HEK293 (cell line): Measurements from ENCODE around the gene CPNE4.

Experiments
- CTCF ChIA-PET: fragments of 350-600 bp; formaldehyde crosslinking; extraction: SDS; loops from one replicate; lab custom pipeline; 2021; ENCODE audit warnings: antibody characterized with exemption; lab: Yijun Ruan, JAX
- POLR2A ChIA-PET: fragments of 300-600 bp; formaldehyde crosslinking; extraction: SDS; loops from one replicate; lab custom pipeline; 2020; ENCODE audit warnings: antibody characterized with exemption, inconsistent platforms; lab: Yijun Ruan, JAX
- H3K27ac ChIP-seq: fragments of 200-500 bp; sonication (Bioruptor generic); 2 replicates; pipeline ENCODE4 v1.5.1; 2014; ENCODE audit warnings: low read depth, low read length, control low read depth, inconsistent platforms; ENCODE audit errors: extremely low read depth
- H3K36me3 ChIP-seq, 2 experiments: fragments of 200-500 bp in 1 of 2; sonication (Bioruptor generic) in 1 of 2; 1 replicate in 1 of 2; 2 replicates in 1 of 2; pipeline ENCODE4 v1.5.1; 2014 to 2017; ENCODE audit warnings: inconsistent platforms in 2 of 2, low read length in 2 of 2; ENCODE audit not compliant: control insufficient read depth in 2 of 2, insufficient read depth in 1 of 2
- H3K4me1 ChIP-seq: fragments of 200-500 bp; sonication (Bioruptor generic); 2 replicates; pipeline ENCODE4 v1.5.1; 2014; ENCODE audit warnings: mild to moderate bottlenecking, low read length, inconsistent platforms; ENCODE audit not compliant: control insufficient read depth, insufficient read depth
- H3K4me3 ChIP-seq: 2 replicates; pipeline ENCODE4 v1.5.1; 2011; ENCODE audit warnings: low read depth, mild to moderate bottlenecking, control low read depth, low read length, moderate library complexity
- H3K9me3 ChIP-seq: fragments of 200-500 bp; sonication (Bioruptor generic); 2 replicates; pipeline ENCODE4 v1.5.1; 2014; ENCODE audit warnings: low read depth, low read length, inconsistent platforms; ENCODE audit not compliant: control insufficient read depth, insufficient read depth
- GLI2 ChIP-seq: fragments of 450-650 bp; formaldehyde crosslinking; IDR thresholded peaks from 2 replicates; pipeline ENCODE4; 2017; ENCODE audit warnings: missing biosample characterization, missing genetic modification characterization, low read depth, borderline replicate concordance
- INSM2 ChIP-seq: fragments of 450-650 bp; formaldehyde crosslinking; IDR thresholded peaks from 2 replicates; pipeline ENCODE4 v1.5.1; 2016; ENCODE audit warnings: missing biosample characterization, missing genetic modification characterization
- TSHZ1 ChIP-seq: fragments of 450-650 bp; formaldehyde crosslinking; IDR thresholded peaks from 2 replicates; pipeline ENCODE4 v1.5.1; 2016; ENCODE audit warnings: missing biosample characterization, missing genetic modification characterization, borderline replicate concordance
- ZNF10 ChIP-seq: fragments of 450-650 bp; formaldehyde crosslinking; IDR thresholded peaks from 2 replicates; pipeline ENCODE4 v1.5.1; 2017; ENCODE audit warnings: missing biosample characterization, missing genetic modification characterization
- ZNF133 ChIP-seq: fragments of 450-650 bp; formaldehyde crosslinking; IDR thresholded peaks from 2 replicates; pipeline ENCODE4 v1.5.1; 2016; ENCODE audit warnings: missing biosample characterization, missing genetic modification characterization
- ZNF157 ChIP-seq: fragments of 450-650 bp; formaldehyde crosslinking; IDR thresholded peaks from 2 replicates; pipeline ENCODE4 v1.5.1; 2016; ENCODE audit warnings: missing biosample characterization, missing genetic modification characterization
- ZNF211 ChIP-seq: fragments of 450-650 bp; formaldehyde crosslinking; IDR thresholded peaks from 2 replicates; pipeline ENCODE4 v1.5.1; 2016; ENCODE audit warnings: low read depth, missing biosample characterization, missing genetic modification characterization
- ZNF26 ChIP-seq: fragments of 450-650 bp; formaldehyde crosslinking; IDR thresholded peaks from 2 replicates; pipeline ENCODE4 v1.5.1; 2016; ENCODE audit warnings: missing biosample characterization, missing genetic modification characterization
- ZNF302 ChIP-seq: fragments of 450-650 bp; formaldehyde crosslinking; IDR thresholded peaks from 2 replicates; pipeline ENCODE4 v1.5.1; 2016; ENCODE audit warnings: missing biosample characterization, missing genetic modification characterization, low read depth
- ZNF362 ChIP-seq: fragments of 450-650 bp; formaldehyde crosslinking; IDR thresholded peaks from 2 replicates; pipeline ENCODE4 v1.5.1; 2016; ENCODE audit warnings: missing biosample characterization, missing genetic modification characterization
- ZNF48 ChIP-seq: fragments of 450-650 bp; formaldehyde crosslinking; IDR thresholded peaks from 2 replicates; pipeline ENCODE4 v1.5.1; 2016; ENCODE audit warnings: missing biosample characterization, missing genetic modification characterization
- ZNF501 ChIP-seq: fragments of 450-650 bp; formaldehyde crosslinking; IDR thresholded peaks from 2 replicates; pipeline ENCODE4 v1.5.1; 2016; ENCODE audit warnings: missing biosample characterization, missing genetic modification characterization
- ZNF530 ChIP-seq: fragments of 450-650 bp; formaldehyde crosslinking; IDR thresholded peaks from 2 replicates; pipeline ENCODE4 v1.5.1; 2016; ENCODE audit warnings: low read depth, missing biosample characterization, missing genetic modification characterization
- ZNF560 ChIP-seq: fragments of 450-650 bp; formaldehyde crosslinking; IDR thresholded peaks from 2 replicates; pipeline ENCODE4 v1.5.1; 2017; ENCODE audit warnings: missing biosample characterization, missing genetic modification characterization, borderline replicate concordance
- ZNF580 ChIP-seq: fragments of 450-650 bp; formaldehyde crosslinking; IDR thresholded peaks from 2 replicates; pipeline ENCODE4 v1.5.1; 2016; ENCODE audit warnings: missing biosample characterization, missing genetic modification characterization
- ZNF670 ChIP-seq: fragments of 450-650 bp; formaldehyde crosslinking; IDR thresholded peaks from 2 replicates; pipeline ENCODE4 v1.5.1; 2016; ENCODE audit warnings: missing biosample characterization, missing genetic modification characterization, low read depth
- ZNF701 ChIP-seq: fragments of 450-650 bp; formaldehyde crosslinking; IDR thresholded peaks from 2 replicates; pipeline ENCODE4 v1.5.1; 2016; ENCODE audit warnings: missing biosample characterization, missing genetic modification characterization
- ZNF707 ChIP-seq: fragments of 450-650 bp; formaldehyde crosslinking; IDR thresholded peaks from 2 replicates; pipeline ENCODE4 v1.5.1; 2016; ENCODE audit warnings: missing biosample characterization, missing genetic modification characterization

CPNE4 gene

GRCh38 chr3:131711114-131711768 lies 323.6 kb downstream of the CPNE4 start:
- ChIA-PET CTCF (interaction anchor here (0.5 to 1.1 kb wide), 2 partner anchors 9 to 1041 kb away, joined by 3 to 4 read pairs; no protein-coding TSS in a partner anchor), POLR2A (no interaction called here)
- no peak overlapping the region for H3K27ac ChIP-seq
- H3K36me3 ChIP-seq, result no peaks in the 10 kb centered on the region
- no peak overlapping the region for H3K4me3 ChIP-seq
- no peaks in the 10 kb centered on the region for H3K9me3 ChIP-seq
- no peak for TF ChIP-seq ZNF670
- TF ChIP-seq ZNF701 (tag by site-specific recombination), result no peak
- no peak for TF ChIP-seq ZNF362 (tag by site-specific recombination)
- no peak for TF ChIP-seq ZNF302
- TF ChIP-seq ZNF707, result no peak
- TF ChIP-seq ZNF211 (tag by site-specific recombination), result no peak
- no peak for TF ChIP-seq ZNF48 (tag by site-specific recombination)
- no peak for TF ChIP-seq GLI2
- no peak for TF ChIP-seq ZNF26 (tag by site-specific recombination)
- TF ChIP-seq TSHZ1, result no peak
- no peaks in the 10 kb centered on the region for H3K4me1 ChIP-seq

DNA sequence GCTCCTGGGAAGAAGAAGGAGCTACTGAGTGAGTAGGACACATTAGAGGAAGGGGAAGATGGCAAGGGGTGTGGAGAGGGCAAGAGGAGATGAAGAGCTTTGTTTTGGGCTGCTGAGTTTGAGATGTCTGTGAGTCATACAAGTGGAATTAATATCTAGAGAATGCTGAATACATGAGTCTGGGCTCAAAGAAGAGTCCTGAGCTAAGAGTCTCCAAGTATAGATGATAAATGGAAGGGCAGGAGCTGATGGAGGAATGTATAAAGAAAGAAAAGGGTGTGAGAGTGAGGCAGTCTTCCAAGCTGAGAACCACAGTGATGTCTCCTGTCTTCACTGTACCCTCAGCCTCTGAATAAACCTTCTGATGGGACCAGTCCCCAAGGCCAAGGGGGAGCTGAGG lies 326.6 kb downstream of the CPNE4 start:
- ChIA-PET CTCF (interaction anchor here (1.0 kb wide), 1 partner anchor 14 kb away, joined by 3 read pairs; no protein-coding TSS in a partner anchor), POLR2A (no interaction called here)
- TF ChIP-seq ZNF560 (tag by site-specific recombination), result no peak
- no peak for TF ChIP-seq INSM2 (tag by site-specific recombination)
- no peak for TF ChIP-seq ZNF10 (tag by site-specific recombination)
- TF ChIP-seq ZNF133 (tag by site-specific recombination), result no peak
- TF ChIP-seq ZNF530 (tag by site-specific recombination), result no peak
- no peak for TF ChIP-seq ZNF580
- no peak for TF ChIP-seq ZNF157 (tag by site-specific recombination)
- TF ChIP-seq ZNF501 (tag by site-specific recombination), result no peak
- Histone ChIP-seq H3K36me3 (no peaks in the 10 kb centered on the region), H3K9me3 (no peaks in the 10 kb centered on the region), H3K4me3 (no peak overlapping the region), H3K4me1 (no peaks in the 10 kb centered on the region), H3K27ac (no peak overlapping the region)
